ENCODE measurements around the gene COMMD4.

DNA sequence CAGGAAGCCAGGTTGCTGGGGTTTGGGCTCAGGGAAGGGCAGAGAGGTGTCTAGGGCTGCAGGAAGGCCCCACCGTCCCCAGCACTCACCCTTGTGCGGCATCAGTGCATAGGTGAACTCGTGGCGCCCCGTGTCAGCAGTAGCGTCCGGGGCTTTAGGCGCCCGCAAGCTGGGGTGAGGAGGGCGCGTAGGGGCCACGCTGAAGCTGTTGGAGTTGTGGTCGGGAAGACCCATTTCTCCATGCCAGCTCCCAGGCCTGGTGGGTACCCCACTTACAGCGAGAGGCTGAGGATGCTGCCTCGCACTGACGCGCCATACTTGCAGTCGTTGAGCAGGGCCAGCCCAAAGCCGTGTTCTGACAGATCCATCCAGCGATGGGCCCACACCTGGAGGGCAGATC is 20.7 kb downstream of the COMMD4 start:
- TF ChIP-seq, protein P1, sequence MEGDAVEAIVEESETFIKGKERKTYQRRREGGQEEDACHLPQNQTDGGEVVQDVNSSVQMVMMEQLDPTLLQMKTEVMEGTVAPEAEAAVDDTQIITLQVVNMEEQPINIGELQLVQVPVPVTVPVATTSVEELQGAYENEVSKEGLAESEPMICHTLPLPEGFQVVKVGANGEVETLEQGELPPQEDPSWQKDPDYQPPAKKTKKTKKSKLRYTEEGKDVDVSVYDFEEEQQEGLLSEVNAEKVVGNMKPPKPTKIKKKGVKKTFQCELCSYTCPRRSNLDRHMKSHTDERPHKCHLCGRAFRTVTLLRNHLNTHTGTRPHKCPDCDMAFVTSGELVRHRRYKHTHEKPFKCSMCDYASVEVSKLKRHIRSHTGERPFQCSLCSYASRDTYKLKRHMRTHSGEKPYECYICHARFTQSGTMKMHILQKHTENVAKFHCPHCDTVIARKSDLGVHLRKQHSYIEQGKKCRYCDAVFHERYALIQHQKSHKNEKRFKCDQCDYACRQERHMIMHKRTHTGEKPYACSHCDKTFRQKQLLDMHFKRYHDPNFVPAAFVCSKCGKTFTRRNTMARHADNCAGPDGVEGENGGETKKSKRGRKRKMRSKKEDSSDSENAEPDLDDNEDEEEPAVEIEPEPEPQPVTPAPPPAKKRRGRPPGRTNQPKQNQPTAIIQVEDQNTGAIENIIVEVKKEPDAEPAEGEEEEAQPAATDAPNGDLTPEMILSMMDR (IDR thresholded peaks at IDR 0.05; ENCODE audit: control extremely low read depth in 1 of 3, insufficient read depth in 1 of 3, low read depth in 1 of 3, low read length in 3 of 3), result no peak
- TF ChIP-seq MAFK (IDR thresholded peaks at IDR 0.05; ENCODE audit: low read depth, low read length) (no peak), JUND (IDR thresholded peaks at IDR 0.05; ENCODE audit: low read length) (no peak), CEBPB (IDR thresholded peaks at IDR 0.05; ENCODE audit: low read depth, low read length) (no peak), GTF2F1 (IDR thresholded peaks at IDR 0.05; ENCODE audit: borderline replicate concordance, low read depth, low read length) (no peak), TAF1 (IDR thresholded peaks at IDR 0.05; ENCODE audit: low read depth, low read length) (no peak), KDM1A (IDR thresholded peaks at IDR 0.05; ENCODE audit: borderline replicate concordance, low read length) (no peak), POLR2A (IDR thresholded peaks at IDR 0.05; ENCODE audit: control extremely low read depth in 1 of 2, low read depth in 2 of 2, low read length in 2 of 2) (no peak), GABPA (IDR thresholded peaks at IDR 0.05; ENCODE audit: borderline replicate concordance, insufficient read depth, low read length) (no peak)
